VCaP (cell line): Measurements from ENCODE around the gene CD96.

ENCODE experiments used
- H3K27ac ChIP-seq: fragments of 450-650 bp; 2 replicates; pipeline ENCODE4 v1.5.1; 2017
- CTCF ChIP-seq: fragments of 450-650 bp; conservative IDR thresholded peaks from 2 replicates; pipeline ENCODE4 v1.5.1; 2017; ENCODE audit warnings: mild to moderate bottlenecking, moderate library complexity

Gene CD96

GRCh38 chr3:111594205-111594604 is 52.2 kb downstream of the CD96 start:
- TF ChIP-seq CTCF = no peak
- H3K27ac ChIP-seq = no peak overlapping the region

GRCh38 chr3:111594781-111595180 is 52.8 kb downstream of the CD96 start:
- TF ChIP-seq CTCF = no peak
- H3K27ac ChIP-seq = no peak overlapping the region

- no peak for TF ChIP-seq CTCF
- H3K27ac ChIP-seq = no peak within 1 kb of the TSS
Measured at GRCh38 chr3:111595232-111595631, 53.2 kb downstream of the CD96 start, which contains the start of gene ZBED2. Gene ZBED2, minus strand, starts transcription at chr3:111595346. Its CDS starts 1,145 bp downstream, at chr3:111594201.

GRCh38 chr3:111596328-111596727 is 54.3 kb downstream of the CD96 start:
- H3K27ac ChIP-seq = no peak overlapping the region
- TF ChIP-seq CTCF = no peak

- peak overlapping the region; percentile 69 for H3K27ac ChIP-seq
- TF ChIP-seq CTCF = no peak
Measured at GRCh38 chr3:111598139-111598538, 56.1 kb downstream of the CD96 start.

- TF ChIP-seq CTCF = no peak
- H3K27ac ChIP-seq = peak overlapping the region; percentile 69
Measured at GRCh38 chr3:111598552-111598951, 56.6 kb downstream of the CD96 start.

- no peak overlapping the region for H3K27ac ChIP-seq
- no peak for TF ChIP-seq CTCF
Measured at GRCh38 chr3:111601810-111602209, 59.8 kb downstream of the CD96 start.

- TF ChIP-seq CTCF = no peak
- no peak overlapping the region for H3K27ac ChIP-seq
Measured at GRCh38 chr3:111603679-111604078, 61.7 kb downstream of the CD96 start.
